GM23248 (cell line): ENCODE results near the gene TSPAN9.

Experiments used
- EZH2 ChIP-seq: fragments of 200-600 bp; sonication (generic); IDR thresholded peaks from 2 replicates; pipeline ENCODE4 v1.6.1; 2018; ENCODE audit warnings: antibody characterized with exemption, mild to moderate bottlenecking; ENCODE audit not compliant: insufficient read depth, poor library complexity, severe bottlenecking
- EZH2phosphoT487 ChIP-seq: fragments of 200-600 bp; sonication (generic); IDR thresholded peaks from 2 replicates; pipeline ENCODE4 v1.6.1; 2018; ENCODE audit warnings: antibody characterized with exemption, moderate library complexity, mild to moderate bottlenecking, low read depth; ENCODE audit not compliant: insufficient read depth

DNA sequence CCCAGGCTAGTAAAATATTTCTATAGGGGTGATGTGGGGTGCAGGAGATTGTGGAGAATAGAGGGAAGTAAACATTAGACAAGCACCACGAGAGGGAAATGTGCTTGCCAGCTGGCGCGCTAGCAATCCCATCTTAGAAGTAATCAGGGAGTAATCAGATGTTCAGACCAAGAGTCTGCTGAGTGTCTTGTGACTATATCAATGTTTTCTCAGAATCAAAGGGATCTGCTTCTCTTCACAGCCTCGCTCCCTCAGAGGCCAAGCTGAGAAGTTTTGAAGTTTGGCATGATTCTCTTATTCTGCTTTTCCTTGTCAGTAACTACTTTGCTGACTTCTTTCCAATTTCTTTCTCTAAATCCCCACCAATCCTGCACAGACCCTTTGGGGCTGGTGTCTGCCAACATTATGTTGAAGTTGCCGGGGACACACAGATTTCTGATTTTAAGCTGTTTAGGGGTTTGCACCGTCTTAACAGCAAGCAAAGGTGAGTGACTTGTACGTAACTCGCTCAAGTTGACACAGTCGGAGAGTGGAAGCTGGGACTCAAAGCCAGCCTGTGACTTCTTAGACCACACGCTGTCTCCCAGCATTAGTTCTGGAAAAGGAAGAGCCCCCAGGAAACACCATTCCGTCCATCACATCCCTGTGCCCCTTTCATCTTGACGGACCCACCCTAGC is 22.0 kb upstream of the TSPAN9 start:
- no peak for TF ChIP-seq EZH2
- TF ChIP-seq EZH2phosphoT487: no peak
